ENCODE measurements around the gene CNTNAP2.
A peak's percentile ranks its signal among the peaks of the same experiment; 100 is the strongest.

Gene CNTNAP2

GRCh38 chr7:147803606-147804005 lies 1687.0 kb downstream of the CNTNAP2 start:
- TF ChIP-seq NFRKB (IDR thresholded peaks at IDR 0.05) (no peak), LEF1 (IDR thresholded peaks at IDR 0.05; ENCODE audit: borderline replicate concordance) (no peak), TARDBP (IDR thresholded peaks at IDR 0.05) (no peak), FOXK2 (IDR thresholded peaks at IDR 0.05) (no peak), ARNT (IDR thresholded peaks at IDR 0.05) (no peak), SUZ12 (IDR thresholded peaks at IDR 0.05) (no peak), FOXM1 (IDR thresholded peaks at IDR 0.05; ENCODE audit: borderline replicate concordance) (no peak), CTBP1 (IDR thresholded peaks at IDR 0.05; ENCODE audit: borderline replicate concordance) (no peak), L3MBTL2 (conservative IDR thresholded peaks at IDR 0.05) (no peak), HDGF (IDR thresholded peaks at IDR 0.05; ENCODE audit: borderline replicate concordance) (no peak), PKNOX1 (IDR thresholded peaks at IDR 0.05) (no peak), ELF4 (IDR thresholded peaks at IDR 0.05) (no peak), BHLHE40 (IDR thresholded peaks at IDR 0.05; ENCODE audit: borderline replicate concordance) (no peak), ZNF384 (IDR thresholded peaks at IDR 0.05) (no peak), SP1 (IDR thresholded peaks at IDR 0.05) (no peak), FOXA1 (IDR thresholded peaks at IDR 0.05) (no peak)
- POLR2A ChIA-PET: no interaction called here
- CTCF ChIA-PET: no interaction called here
- peak; percentile 40 for DNase-seq (ENCODE audit: extremely low spot score)

DNA sequence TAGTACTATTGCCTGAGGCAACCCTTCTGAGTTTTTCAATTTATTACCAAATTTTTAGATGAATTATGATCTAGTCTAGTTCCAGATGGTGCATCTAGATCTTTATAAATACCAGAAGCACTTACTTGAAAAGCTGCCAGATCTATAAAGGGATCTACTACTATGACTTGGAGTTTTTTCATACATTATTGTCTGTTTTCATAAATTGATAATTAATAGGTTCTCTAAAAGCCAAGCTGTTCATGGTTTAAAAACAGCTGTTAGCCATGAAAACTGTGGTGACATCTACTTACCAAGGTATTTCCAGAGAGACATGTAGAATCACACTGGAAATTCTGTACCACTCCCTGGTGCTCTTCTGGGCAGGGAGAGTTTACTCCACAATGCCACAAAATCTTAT lies 1687.4 kb downstream of the CNTNAP2 start:
- DNase-seq (ENCODE audit: extremely low spot score): no peak
- TF ChIP-seq ZNF384 (IDR thresholded peaks at IDR 0.05) (no peak), TARDBP (IDR thresholded peaks at IDR 0.05) (no peak), ELF4 (IDR thresholded peaks at IDR 0.05) (no peak), FOXK2 (IDR thresholded peaks at IDR 0.05) (no peak), NFRKB (IDR thresholded peaks at IDR 0.05) (no peak), PKNOX1 (IDR thresholded peaks at IDR 0.05) (no peak)
- ChIA-PET POLR2A (no interaction called here), CTCF (no interaction called here)

DNA sequence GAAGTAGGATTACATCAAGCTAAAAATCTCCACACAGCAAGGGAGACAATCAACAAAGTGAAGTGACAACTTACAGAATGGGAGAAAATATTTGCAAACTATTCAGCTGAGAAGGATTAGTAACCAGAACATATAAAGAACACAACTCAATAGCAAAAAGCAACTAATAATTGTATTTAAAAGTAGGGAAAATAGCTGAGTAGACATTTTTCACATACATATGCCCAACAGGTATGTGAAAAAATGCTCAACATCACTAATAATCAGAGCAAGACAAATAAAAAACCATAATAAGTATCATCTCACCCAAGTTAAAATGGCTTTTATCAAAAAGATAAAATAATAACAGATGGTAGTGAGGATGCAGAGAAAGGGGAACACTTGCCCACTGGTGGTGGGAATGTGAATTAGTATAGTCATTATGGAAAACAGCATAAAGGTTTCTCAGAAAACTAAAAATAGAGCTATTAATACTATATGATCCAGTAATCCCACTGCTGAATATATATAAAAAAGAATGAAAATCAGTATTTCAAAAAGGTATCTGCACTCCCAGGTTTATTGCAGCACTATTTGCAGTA lies 1689.5 kb downstream of the CNTNAP2 start:
- CTCF ChIA-PET: no interaction called here

GRCh38 chr7:147809786-147810185 lies 1693.2 kb downstream of the CNTNAP2 start:
- no peak for DNase-seq (ENCODE audit: extremely low spot score)
- POLR2A ChIA-PET: no interaction called here
- CTCF ChIA-PET: no interaction called here
- no peak for TF ChIP-seq CTBP1 (IDR thresholded peaks at IDR 0.05; ENCODE audit: borderline replicate concordance)
- no peak for TF ChIP-seq BHLHE40 (IDR thresholded peaks at IDR 0.05; ENCODE audit: borderline replicate concordance)
- TF ChIP-seq ARNT (IDR thresholded peaks at IDR 0.05): no peak
- TF ChIP-seq FOXA1 (IDR thresholded peaks at IDR 0.05): no peak
- TF ChIP-seq NFRKB (IDR thresholded peaks at IDR 0.05): no peak
- no peak for TF ChIP-seq LEF1 (IDR thresholded peaks at IDR 0.05; ENCODE audit: borderline replicate concordance)
- no peak for TF ChIP-seq SP1 (IDR thresholded peaks at IDR 0.05)
- TF ChIP-seq TARDBP (IDR thresholded peaks at IDR 0.05): no peak
- no peak for TF ChIP-seq FOXM1 (IDR thresholded peaks at IDR 0.05; ENCODE audit: borderline replicate concordance)
- TF ChIP-seq L3MBTL2 (conservative IDR thresholded peaks at IDR 0.05): no peak
- no peak for TF ChIP-seq SUZ12 (IDR thresholded peaks at IDR 0.05)
- TF ChIP-seq ZNF384 (IDR thresholded peaks at IDR 0.05): no peak
- no peak for TF ChIP-seq ELF4 (IDR thresholded peaks at IDR 0.05)
- TF ChIP-seq HDGF (IDR thresholded peaks at IDR 0.05; ENCODE audit: borderline replicate concordance): no peak
- no peak for TF ChIP-seq FOXK2 (IDR thresholded peaks at IDR 0.05)
- no peak for TF ChIP-seq PKNOX1 (IDR thresholded peaks at IDR 0.05)

More for the DNA sequence above, 1689.5 kb downstream of the CNTNAP2 start:
- POLR2A ChIA-PET: no interaction called here
- no peak for DNase-seq (ENCODE audit: extremely low spot score)
- TF ChIP-seq LEF1 (IDR thresholded peaks at IDR 0.05; ENCODE audit: borderline replicate concordance) (no peak), SP1 (IDR thresholded peaks at IDR 0.05) (no peak), FOXK2 (IDR thresholded peaks at IDR 0.05) (no peak), ZNF384 (IDR thresholded peaks at IDR 0.05) (no peak), ARNT (IDR thresholded peaks at IDR 0.05) (no peak), ELF4 (IDR thresholded peaks at IDR 0.05) (no peak), CTBP1 (IDR thresholded peaks at IDR 0.05; ENCODE audit: borderline replicate concordance) (no peak), L3MBTL2 (conservative IDR thresholded peaks at IDR 0.05) (no peak), SUZ12 (IDR thresholded peaks at IDR 0.05) (no peak), HDGF (IDR thresholded peaks at IDR 0.05; ENCODE audit: borderline replicate concordance) (no peak), PKNOX1 (IDR thresholded peaks at IDR 0.05) (no peak), BHLHE40 (IDR thresholded peaks at IDR 0.05; ENCODE audit: borderline replicate concordance) (no peak), FOXM1 (IDR thresholded peaks at IDR 0.05; ENCODE audit: borderline replicate concordance) (no peak), FOXA1 (IDR thresholded peaks at IDR 0.05) (no peak), NFRKB (IDR thresholded peaks at IDR 0.05) (no peak), TARDBP (IDR thresholded peaks at IDR 0.05) (no peak)

DNA sequence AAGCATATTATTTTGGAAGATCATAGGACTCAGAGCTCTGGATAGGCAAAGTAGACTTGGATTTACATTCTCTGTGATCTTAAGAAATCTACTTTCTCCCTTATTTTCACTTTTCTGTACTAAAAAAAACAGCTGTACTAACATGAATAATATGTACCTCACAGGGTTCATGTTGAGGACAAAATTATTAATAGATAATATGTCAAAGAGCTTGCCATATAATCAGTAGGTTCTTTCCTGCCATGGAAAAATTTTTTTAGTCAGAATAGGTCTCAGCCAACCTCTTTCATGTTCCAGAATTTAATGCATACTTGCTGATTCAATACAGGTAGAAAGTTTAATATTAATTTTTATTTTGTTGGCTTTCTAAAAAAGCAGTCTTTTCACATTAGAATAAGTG lies 1693.7 kb downstream of the CNTNAP2 start:
- ChIA-PET CTCF (no interaction called here), POLR2A (no interaction called here)

More for the DNA sequence above, 1693.7 kb downstream of the CNTNAP2 start:
- no peak for DNase-seq (ENCODE audit: extremely low spot score)
- TF ChIP-seq CTBP1 (IDR thresholded peaks at IDR 0.05; ENCODE audit: borderline replicate concordance) (no peak), ZNF384 (IDR thresholded peaks at IDR 0.05) (no peak), FOXM1 (IDR thresholded peaks at IDR 0.05; ENCODE audit: borderline replicate concordance) (no peak), SUZ12 (IDR thresholded peaks at IDR 0.05) (no peak), BHLHE40 (IDR thresholded peaks at IDR 0.05; ENCODE audit: borderline replicate concordance) (no peak), L3MBTL2 (conservative IDR thresholded peaks at IDR 0.05) (no peak), ARNT (IDR thresholded peaks at IDR 0.05) (no peak), LEF1 (IDR thresholded peaks at IDR 0.05; ENCODE audit: borderline replicate concordance) (no peak), HDGF (IDR thresholded peaks at IDR 0.05; ENCODE audit: borderline replicate concordance) (no peak), FOXK2 (IDR thresholded peaks at IDR 0.05) (no peak), FOXA1 (IDR thresholded peaks at IDR 0.05) (no peak), SP1 (IDR thresholded peaks at IDR 0.05) (no peak), PKNOX1 (IDR thresholded peaks at IDR 0.05) (no peak), ELF4 (IDR thresholded peaks at IDR 0.05) (no peak), TARDBP (IDR thresholded peaks at IDR 0.05) (no peak), NFRKB (IDR thresholded peaks at IDR 0.05) (no peak)
